NCI-H345 treated with DMSO at 0.1 percent for 48 hours (cell line): ENCODE results near the gene KCNMA1.

Source experiments
- DNase-seq: peaks from one replicate; lab custom pipeline; 2025; ENCODE audit not compliant: unreplicated experiment; lab: John Stamatoyannopoulos, UW

Gene KCNMA1

DNA sequence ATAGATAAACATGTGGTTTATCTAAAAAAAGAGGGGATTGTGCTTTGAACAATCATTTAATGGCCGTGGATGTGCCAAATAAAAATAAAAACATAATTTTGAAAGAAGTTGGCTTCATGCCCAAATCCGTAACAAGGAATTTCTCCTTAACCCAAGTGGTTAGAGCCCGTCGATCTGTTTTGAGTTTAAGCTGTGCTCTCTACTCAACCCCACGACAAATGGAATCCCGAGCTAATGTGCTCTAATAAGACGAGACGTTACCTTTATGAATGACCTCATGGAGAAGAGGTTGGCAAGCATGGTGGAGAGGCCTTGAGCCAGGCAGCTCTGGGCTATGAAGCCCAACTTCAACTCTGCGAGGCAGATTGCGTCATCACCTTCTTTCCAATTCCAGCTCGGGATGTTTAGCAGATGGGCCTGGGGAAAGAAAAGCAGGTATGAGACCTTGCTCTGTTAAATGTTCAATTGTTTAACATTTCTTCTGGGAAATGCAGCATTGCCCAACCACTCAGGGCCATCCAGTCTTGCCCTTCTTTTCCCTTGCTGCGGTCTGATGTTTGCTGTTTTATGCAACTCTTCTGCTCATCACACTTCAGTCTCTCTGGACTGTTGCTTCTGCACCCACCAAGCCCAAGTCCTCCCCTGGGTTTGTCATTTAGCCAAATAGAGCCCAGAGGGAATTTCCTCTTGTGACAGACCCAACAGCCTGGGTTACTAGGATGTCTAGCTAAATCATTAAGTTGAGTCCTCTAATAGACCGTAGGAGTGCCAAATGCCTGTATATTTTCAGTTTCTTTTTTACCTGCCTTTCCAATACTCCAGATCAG, 564.6 kb downstream of the KCNMA1 start:
- no peak for DNase-seq

DNA sequence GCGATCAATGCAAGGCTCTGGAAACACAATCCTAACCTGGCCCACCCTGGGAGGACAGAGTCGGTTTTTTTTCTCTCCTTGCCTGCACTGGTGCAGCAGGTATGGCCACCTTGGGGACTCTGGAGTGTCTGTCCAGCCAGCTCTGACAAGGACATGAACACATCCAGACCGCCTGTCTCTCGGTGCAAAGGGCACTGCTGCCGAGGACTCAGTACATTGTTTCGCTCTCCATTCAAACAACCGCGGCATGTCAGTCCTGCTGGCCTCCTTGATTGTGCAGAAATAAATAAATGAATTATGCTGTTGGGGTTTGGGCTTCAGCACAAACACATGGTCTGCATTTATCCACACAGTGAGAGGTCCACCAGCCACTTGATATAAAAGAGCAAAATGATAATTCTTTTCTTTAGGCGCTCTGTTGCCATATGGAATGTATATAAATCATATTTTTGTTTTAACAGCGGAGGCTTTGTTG, 565.2 kb downstream of the KCNMA1 start:
- no peak for DNase-seq

DNA sequence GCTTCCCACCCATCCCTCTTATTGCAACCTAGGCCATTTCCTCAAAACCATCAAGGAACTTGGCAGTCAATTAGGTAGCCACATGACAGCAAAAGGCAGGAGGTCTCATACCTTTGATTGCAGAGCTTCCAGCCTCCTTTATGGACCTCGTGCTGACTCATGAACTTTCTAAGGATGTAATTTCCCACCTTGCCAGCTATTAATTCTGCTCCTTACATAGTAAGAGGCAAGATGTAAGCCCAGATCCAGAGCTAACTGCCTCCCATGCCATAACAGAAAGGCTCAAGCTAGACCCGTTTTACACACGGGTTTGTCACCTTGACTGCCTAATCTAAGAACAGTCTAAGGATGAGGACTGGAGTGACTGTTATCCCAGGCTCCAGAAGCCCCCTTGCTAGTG, 565.7 kb downstream of the KCNMA1 start:
- DNase-seq: no peak

DNA sequence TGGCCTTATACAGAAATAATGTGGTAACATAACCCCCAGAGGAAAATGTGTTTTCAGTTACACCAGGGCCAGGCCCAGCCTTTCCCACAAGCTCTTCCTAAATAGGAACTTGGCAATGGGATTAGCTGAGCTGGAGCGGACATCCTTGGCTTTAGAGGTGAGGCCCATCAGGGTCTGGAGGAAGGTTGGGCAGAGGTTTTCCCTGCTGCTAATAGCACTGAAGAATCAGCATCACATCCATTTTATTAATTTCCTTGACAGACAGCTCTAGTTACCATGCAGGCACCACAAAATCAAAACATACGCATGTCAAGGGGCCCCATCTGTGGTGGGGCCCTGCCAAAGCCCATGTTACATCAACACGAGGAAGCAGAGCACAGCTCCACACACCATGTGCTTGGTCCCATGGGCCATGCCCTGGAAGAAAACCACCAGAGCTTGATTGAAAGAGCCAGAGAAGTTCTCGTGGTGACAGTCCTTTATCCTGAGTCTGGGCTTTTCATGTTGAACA, 566.6 kb downstream of the KCNMA1 start:
- no peak for DNase-seq

DNA sequence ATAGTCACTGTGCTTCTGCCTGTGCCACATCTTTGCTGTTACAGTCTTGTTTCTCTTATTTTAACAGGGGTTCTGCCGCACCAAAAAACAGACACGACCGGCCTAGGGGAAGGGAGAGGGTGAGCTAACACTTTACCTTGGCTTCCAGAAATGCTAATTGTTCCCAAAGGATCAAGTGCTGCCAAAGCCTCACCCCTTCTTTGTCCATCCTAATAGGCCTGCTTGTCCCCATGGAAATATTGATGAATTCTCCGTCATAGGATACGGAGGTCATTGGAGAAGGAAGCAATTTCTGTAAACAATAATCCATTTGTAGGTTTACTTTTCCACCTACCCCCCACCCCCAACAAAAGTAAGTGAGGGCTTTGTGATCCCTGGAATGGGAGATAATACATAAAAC, 567.3 kb downstream of the KCNMA1 start:
- no peak for DNase-seq

DNA sequence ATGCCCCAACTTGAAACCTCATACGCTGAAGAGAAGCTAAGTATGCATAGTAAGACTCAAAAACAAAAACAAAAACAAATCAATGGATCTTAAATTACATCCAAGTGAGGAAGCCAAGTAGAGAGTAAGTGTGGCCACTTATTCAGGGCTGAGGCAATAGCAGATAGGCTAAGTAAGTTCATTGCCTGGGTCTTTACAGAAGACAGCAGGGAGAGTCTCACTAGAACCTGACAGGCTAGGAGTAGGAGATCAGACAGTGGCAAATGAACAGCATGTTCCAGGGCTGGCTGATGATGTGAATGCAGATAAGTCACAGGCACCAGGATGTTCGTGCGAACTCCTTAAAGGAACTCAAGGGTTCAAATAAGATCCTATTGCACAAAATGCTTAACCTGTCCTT, 568.6 kb downstream of the KCNMA1 start:
- DNase-seq: no peak

DNA sequence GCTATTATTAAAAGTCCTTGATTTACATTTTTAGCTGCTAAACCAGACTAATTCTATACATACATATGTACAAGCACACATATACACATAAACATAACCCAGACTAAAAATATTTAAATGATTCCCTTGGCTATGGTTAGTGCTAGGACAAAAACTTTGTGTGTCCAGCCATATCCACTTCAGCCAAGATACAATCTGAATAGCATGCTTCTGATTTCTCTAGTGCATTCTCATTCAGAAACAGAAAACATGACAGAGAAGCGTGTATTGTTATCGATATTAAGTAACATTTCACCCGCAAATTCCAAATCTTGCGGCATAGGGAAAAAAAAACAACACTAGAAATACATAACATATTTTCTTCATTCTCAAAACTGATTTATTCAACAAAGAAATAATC, 569.3 kb downstream of the KCNMA1 start:
- DNase-seq: no peak

DNA sequence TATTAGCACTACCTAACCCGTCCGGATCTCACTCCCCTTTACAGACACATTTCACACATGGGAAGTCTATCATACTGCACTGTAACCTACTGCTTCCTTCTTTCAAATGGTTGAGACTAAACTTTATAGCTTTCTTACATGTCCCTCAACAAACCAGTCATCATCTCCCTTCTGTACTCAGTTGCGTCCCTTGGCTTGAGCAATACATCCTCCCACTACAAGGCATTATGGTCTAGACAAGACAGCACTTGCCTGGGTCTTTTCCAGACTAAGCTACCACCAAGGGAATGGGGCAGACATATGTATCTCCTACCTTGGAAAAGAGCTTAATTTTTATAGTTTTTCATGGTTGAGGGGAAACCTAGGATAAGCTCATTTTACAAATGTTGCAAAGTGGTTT, 575.2 kb downstream of the KCNMA1 start:
- no peak for DNase-seq

DNA sequence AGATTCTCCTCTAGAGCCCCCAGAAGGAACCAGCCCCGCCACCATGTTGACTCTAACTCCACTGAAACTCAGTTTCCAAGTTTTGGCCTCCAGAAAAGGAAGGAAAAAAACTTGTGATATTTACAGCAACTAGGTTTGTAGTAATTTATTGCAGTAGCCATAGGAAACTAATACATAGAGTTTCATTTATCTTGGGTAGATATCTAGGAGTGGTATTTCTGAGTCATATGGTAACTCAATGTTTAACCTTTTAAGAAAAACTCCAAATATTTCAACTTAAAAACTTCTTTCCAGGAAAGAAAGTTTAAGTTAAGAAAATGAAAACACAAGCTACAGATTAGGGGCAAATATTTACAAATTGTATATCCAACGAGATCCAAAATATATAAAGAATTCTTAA, 576.7 kb downstream of the KCNMA1 start:
- DNase-seq: no peak

DNA sequence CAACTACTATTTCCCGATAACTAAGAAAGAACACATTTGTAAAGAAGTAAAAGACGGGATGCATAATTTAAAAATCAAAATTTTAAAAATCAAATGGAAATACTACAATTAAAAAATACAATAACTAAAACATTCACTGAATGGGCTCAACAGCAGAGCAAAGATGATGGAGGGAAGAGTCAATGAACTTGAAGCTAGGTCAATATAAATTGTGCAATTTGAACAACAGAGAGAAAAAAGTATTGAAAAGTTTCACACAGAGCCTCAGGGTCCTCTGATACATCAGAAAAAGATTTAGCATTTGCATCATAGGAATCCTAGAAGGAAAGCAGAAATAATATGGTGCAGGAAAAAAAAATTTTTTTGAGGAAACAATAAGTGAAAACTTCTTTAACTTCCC, 581.0 kb downstream of the KCNMA1 start:
- DNase-seq: no peak

DNA sequence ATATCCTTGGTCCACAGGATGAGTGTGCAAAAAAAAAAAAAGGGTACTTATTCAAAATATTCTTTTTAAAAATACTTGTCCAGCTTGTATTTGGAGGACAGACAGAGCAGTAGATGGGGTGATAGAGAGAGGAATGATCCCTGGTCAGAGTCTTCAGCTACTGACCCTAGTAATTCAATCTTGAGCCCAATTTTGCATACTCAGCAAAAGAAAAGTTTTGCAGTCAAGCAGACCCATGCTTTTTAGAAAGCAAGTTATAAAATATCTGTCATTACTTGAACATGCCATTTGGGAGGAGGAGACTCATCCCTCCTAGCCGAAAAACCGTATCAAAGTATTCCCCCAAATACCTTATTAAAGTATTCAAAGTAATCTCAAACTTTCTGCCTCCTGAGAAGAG, 585.0 kb downstream of the KCNMA1 start:
- DNase-seq: no peak

DNA sequence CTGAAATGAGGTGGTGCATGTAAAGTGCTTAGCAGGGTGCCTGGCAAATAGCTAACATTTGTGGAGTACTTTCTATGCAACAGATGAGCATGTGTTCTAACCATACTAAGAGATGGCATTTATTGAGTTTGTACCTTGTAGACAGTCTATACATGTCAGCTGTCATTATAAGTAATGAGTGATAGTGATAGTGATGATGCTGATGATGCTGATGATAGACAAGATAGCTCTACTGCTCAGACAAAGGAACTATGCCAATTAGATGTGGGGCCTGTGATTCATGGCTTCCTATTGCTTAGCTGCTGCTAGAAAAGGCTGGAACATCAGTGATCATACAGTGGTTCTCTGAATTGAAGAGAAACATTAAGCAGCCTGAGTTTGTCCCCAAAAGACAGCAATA, 585.8 kb downstream of the KCNMA1 start:
- peak; percentile 57 for DNase-seq

DNA sequence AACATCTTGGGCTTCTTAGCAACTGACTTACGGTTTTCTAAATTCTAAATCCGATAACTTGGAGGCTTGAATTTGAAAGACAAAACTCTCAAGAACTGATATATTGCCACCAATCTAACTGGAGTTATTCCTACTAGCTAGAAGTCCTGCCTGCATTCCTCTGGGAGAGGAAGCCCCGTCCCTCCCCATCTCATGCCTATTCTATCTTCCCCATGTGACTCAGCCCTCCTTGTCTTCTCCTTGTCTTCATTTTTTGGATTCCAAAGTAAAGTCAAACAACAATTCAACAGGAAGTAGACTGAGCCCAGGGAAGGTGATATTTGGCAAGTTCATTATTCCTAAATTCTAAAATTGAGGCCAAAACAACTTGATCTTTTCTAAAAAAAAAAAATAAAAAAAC, 587.7 kb downstream of the KCNMA1 start:
- DNase-seq: no peak

DNA sequence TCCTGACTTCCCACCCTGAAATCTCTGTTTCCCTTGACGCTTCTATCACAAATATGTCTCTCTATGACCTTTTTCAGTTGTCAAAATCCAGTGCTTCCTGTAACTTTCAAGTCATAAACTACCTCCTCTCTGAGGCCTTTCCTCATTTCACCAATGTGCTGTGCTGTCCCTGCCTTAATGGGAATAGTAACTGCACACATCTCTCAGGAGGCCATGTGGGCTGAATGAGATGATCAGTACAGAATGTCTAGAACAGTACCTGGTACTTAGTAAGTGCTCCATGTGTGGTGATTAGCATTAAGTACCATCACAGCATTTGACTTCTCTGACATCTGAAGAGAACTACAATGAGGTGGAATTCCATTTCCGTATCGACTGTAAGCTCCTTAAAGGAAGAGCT, 588.5 kb downstream of the KCNMA1 start:
- no peak for DNase-seq

DNA sequence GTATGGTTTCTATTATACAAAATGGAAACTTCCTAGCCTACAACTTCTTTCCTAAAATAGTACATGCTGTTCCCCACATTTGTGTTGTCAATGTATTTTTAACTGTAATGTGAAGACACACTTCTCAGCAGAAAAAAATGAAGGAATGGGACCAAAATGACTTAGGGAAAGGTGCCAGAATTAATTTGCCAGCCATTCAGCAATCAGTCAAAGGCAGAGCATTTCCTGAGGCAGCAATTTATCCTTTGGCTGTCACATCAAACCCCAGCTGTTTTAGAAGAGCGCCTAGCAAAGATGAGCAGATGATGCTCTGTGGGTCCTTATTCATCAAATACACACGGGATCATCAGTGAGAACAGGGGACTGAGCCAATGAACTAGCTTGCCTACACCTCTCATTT, 592.5 kb downstream of the KCNMA1 start:
- DNase-seq: no peak

DNA sequence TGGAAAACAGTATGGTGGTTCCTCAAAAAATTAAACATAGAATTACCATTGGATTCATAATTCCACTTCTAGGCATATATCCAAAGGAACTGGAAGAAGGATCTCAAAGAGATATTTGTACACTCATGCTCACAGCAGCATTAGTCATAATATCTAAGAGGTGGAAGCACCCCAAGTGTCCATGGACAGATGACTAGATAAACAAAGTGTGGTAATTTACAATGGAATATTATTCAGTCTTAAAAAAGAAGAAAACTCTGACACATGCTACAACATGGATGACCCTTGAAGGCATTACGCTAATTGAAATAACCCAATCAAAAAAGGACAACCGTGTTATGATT, 594.2 kb downstream of the KCNMA1 start:
- DNase-seq: no peak

DNA sequence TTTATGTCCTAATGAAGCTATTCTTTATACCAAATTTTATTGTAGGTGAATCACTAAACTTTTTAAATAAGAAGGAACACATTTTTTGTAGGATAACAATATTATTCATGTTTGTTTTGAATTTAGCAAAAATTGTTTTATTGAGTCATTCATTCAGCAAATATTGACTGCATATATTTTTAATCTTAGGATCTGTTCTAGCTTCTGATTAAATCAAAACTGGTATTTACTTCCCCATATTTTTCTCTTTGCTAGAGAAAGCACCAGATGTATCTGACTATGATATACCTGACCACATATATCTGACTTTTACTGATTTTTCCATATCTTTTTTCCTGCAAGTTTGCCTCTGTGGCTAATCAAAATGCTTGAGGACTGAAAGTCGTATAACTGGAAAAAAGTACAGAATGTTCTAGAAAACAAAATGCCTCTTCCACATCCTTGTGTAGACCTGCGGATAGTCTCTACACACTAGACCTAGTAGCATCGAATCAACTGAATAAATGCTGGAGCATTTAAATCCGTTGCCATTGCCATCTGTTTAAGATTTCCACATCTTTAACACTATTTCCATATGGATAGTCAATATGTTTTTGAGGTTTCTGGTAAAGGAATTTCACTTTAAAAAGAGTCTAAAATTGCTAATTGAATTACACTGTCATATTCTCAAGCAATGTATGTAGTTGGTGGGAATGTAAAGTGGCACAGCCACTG, 594.7 kb downstream of the KCNMA1 start:
- no peak for DNase-seq

DNA sequence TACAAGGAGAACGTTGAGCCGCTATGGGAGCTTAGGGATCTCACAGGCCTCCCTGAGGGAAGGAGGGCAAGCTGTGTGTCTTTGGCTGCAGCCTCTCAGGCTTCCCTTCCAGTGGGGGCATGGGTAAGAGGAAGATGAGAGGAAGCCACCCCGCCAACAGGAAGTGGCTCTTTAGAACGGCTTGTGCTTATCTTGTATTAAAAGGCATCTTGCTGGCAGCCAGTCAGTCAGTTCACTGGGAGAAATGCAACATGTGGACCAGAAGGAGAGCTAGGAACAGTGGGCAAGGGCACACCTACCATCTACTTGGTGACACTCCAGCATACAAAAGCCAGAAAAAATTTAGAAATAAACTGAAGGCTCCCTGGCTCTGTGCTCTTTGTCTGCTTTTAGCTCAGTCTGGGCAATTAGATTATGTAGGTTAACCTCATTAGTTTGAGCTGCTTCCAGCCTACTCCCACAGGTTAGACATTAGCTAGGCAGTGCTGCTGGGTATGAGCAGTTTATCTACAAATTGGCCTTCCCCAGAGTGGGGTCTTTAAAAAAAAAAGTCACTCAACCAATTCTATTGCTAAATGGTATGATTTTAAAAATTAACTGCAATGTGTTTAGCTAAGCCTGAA, 595.9 kb downstream of the KCNMA1 start:
- no peak for DNase-seq

DNA sequence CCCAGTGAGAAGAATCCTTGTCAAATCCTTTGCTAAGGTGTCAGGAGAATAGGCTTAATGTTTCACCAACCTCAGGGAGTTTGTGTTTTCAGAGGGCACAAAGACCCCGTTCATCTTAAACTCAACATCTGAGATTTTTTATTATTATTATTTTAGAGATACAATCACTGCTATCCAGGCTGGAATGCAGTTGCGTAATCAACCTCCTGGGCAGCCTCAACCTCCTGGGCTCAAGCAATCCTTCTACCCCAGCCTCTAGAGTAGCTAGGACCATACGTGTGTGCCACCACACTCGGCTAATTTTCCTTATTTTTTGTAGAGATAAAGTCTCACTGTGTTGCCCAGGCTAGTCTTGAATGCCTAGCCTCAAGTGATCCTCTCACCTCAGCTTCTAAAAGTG, 599.2 kb downstream of the KCNMA1 start:
- no peak for DNase-seq

DNA sequence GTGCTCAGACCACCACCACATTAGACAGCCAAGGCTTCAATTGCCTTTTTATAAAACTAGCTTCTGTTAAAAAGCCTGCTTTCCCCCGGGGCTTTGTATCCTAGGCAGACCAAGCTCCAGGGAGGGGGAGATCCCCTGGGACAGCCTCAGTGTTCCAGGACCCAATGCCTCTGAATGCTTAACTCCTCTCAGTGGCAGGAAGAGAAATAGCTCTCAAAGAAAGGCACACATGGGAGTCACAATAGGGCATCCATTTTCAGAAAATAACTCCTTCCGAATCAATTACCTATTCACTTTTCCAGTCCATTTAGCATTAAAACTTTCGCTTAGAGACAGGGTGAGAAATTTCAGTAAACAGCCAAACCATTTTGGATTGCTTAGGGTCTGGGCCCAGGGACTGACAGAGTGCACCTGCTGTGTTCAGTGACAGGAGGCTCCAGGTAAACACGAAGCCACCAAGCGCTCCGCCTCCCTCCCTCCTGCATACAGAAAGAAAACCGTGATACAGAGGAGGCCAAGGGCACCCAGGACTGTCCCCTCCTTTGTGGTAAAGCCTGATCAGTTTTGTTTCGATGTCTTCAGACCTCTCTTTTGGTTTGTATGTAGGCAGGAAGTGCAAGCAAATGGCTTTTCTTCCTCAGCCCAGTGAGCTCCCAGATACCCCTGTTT, 599.7 kb downstream of the KCNMA1 start:
- DNase-seq: peak; percentile 94

DNA sequence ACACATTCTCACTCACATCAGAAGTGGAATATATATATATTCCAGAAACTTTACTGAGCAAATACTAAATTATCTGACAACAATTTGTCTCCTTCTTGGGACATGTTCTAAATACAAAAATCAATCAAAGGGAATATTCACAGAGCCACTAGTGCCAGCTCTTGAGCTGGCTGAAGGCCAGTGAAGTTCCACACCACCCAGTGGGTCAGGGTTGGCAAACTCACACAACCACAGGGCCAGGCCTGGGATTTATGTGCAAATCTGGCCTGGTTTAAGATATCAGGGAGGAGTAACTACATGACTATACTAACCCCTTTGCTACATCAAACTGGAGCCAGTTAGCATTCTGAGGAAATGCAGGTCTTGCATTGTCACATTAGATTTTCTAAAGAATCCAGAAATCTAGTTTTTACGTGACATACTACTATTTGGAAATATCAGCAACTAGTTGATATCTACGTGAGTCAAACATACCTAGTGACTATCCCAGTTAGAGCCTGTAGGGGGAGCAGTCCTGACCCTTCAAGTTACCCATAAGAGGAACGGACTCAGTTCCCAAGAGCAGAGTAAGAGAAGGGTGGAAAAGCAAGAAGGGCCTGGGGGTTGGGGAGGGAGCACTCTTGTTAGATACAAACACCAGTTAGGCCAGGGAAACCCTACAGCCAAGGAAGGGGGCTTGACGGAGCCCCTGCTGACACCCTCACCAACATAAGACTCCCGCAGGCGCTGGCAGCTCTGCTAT, 600.4 kb downstream of the KCNMA1 start:
- DNase-seq: peak; percentile 21
